Activated CD8-positive, alpha-beta T cell treated with anti-CD3 and anti-CD28 coated beads for 36 hours (primary cell): ENCODE measurements around the gene RBM25. TPM values are rescaled to one million over a fixed set of nuclear protein-coding genes. Genes with fewer than 3 reads are reported as not detected.
A peak's percentile ranks its signal among the peaks of the same experiment; 100 is the strongest.

Experiments
- ATAC-seq: fragments of 200-7000 bp; cut with Tn5 transposase; one replicate; pipeline ENCODE4 v1.10.0; 2021; ENCODE audit warnings: mild to moderate bottlenecking, moderate library complexity
- CTCF ChIA-PET: fragments of 350-600 bp; sonication (Branson Sonifier 250); formaldehyde crosslinking; loops from one replicate; lab custom pipeline; 2021; ENCODE audit warnings: antibody characterized with exemption; lab: Charles Lee
- POLR2A ChIA-PET: fragments of 350-600 bp; sonication (Branson Sonifier 250); formaldehyde crosslinking; loops from one replicate; lab custom pipeline; 2021; ENCODE audit warnings: antibody characterized with exemption; lab: Charles Lee
- DNase-seq: peaks from one replicate; pipeline ENCODE4 v3.0.0-alpha.2; 2020
- H3K27ac Mint-ChIP-seq: one replicate; pipeline ENCODE4 v1.8.0; 2021; ENCODE audit warnings: mild to moderate bottlenecking, mixed read lengths
- H3K27me3 Mint-ChIP-seq: one replicate; pipeline ENCODE4 v1.8.0; 2021; ENCODE audit warnings: mixed read lengths
- H3K36me3 Mint-ChIP-seq: one replicate; pipeline ENCODE4 v1.8.0; 2021; ENCODE audit warnings: low read depth, mixed read lengths
- H3K4me1 Mint-ChIP-seq: one replicate; pipeline ENCODE4 v1.8.0; 2021; ENCODE audit warnings: low read depth, mixed read lengths
- H3K4me3 Mint-ChIP-seq: one replicate; pipeline ENCODE4 v1.8.0; 2021; ENCODE audit warnings: mild to moderate bottlenecking, moderate library complexity, mixed read lengths
- H3K9me3 Mint-ChIP-seq: one replicate; pipeline ENCODE4 v1.8.0; 2021; ENCODE audit warnings: mixed read lengths
- intact Hi-C: fragments of 100-400 bp; cut with micrococcal nuclease; formaldehyde crosslinking; loops from one replicate; pipeline ENCODE4 v1.10.0; 2022
- total RNA-seq, 2 experiments: library from RNA; stranded (reverse); gene quantifications; one replicate each; pipeline ENCODE4 v1.2.3, GENCODE V29; 2021
- TF ChIP-seq, protein P1 (sequence below): fragments of 200-600 bp; IDR thresholded peaks from one replicate; pipeline ENCODE4 v1.8.0; 2022; ENCODE audit warnings: antibody characterized with exemption, mild to moderate bottlenecking

RBM25 gene
- total RNA-seq, 2 experiments from 2014 or later, result 101 to 104 TPM

DNA sequence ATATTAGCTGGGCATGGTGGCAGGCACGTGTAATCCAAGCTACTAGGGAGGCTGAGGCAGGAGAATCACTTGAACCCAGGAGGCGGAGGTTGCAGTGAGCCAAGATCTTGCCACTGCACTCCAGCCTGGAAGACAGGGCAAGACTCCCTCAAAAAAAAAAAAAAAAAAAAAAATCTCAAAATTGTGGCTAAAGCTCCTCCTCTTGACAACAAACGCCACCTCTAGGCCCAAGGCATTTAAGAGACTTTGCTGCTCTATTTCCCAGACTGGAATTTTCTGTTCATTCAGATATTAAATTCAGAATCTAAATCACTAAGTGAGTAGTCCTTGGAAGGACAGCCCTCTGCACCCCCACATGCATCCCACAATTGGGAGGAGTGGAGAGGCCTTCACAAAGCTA, 32.8 kb upstream of the RBM25 start:
- Mint-ChIP-seq H3K27ac (no peak overlapping the region), H3K27me3 (no peaks in the 10 kb centered on the region), H3K9me3 (no peaks in the 10 kb centered on the region), H3K4me3 (peak overlapping the region; percentile 91), H3K4me1 (peaks cover 35% of the 10 kb centered on the region), H3K36me3 (peaks cover 16% of the 10 kb centered on the region)
- intact Hi-C loops, result no loop called here
- ATAC-seq (no peak), DNase-seq (no peak)
- ChIA-PET POLR2A (interaction anchor here (0.9 to 4.1 kb wide), 2 partner anchors 33 to 37 kb away, joined by 4 to 29 read pairs; partner anchors contain the start of gene RBM25), CTCF (interaction anchor here (1.0 to 1.2 kb wide), 2 partner anchors 110 to 129 kb away, joined by 3 read pairs; partner anchors contain the start of gene PSEN1)
- TF ChIP-seq, protein P1, sequence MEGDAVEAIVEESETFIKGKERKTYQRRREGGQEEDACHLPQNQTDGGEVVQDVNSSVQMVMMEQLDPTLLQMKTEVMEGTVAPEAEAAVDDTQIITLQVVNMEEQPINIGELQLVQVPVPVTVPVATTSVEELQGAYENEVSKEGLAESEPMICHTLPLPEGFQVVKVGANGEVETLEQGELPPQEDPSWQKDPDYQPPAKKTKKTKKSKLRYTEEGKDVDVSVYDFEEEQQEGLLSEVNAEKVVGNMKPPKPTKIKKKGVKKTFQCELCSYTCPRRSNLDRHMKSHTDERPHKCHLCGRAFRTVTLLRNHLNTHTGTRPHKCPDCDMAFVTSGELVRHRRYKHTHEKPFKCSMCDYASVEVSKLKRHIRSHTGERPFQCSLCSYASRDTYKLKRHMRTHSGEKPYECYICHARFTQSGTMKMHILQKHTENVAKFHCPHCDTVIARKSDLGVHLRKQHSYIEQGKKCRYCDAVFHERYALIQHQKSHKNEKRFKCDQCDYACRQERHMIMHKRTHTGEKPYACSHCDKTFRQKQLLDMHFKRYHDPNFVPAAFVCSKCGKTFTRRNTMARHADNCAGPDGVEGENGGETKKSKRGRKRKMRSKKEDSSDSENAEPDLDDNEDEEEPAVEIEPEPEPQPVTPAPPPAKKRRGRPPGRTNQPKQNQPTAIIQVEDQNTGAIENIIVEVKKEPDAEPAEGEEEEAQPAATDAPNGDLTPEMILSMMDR, result no peak

DNA sequence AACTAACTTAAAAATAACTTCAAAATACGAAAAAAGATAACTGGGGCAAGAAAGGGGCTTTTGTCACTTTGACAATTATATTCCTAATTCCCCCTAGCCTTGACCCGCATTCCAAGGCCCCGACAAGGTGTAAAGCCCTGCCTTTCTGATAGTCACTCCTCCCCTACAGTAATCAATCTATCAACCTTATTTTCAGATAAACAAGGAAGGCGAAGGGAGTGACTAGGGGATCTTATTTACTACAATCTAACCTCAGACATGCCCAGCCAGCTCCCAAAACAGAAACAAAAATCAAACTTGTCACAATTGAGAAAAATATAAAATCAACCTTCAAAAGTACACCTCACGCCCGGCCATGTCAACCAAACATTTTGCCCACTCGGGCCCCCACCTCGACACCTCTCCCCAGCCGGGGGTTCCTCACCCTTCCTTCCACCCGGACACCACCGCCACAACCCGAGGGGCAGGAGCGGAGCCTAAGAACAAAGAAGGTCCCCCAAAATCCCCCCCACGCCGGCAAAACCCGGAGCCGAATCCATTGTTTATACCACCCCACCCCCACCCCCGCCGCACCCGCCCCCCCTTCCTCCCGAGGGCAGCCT, 32.0 kb upstream of the RBM25 start:
- Mint-ChIP-seq H3K36me3 (peaks cover 15% of the 10 kb centered on the region), H3K4me1 (peaks cover 35% of the 10 kb centered on the region), H3K9me3 (no peaks in the 10 kb centered on the region), H3K27ac (peak overlapping the region; percentile 39), H3K27me3 (no peaks in the 10 kb centered on the region), H3K4me3 (peak overlapping the region; percentile 91)
- ChIA-PET POLR2A (interaction anchor here (0.6 to 4.1 kb wide), 4 partner anchors 30 to 36 kb away, joined by 3 to 29 read pairs (median 4); partner anchors contain the start of gene RBM25), CTCF (interaction anchor here (1.0 to 1.3 kb wide), 3 partner anchors 13 to 128 kb away, joined by 3 read pairs; partner anchors contain the start of gene PSEN1)
- DNase-seq (no peak), ATAC-seq (no peak)
- intact Hi-C loops, result no loop called here
- TF ChIP-seq, protein P1, result no peak

DNA sequence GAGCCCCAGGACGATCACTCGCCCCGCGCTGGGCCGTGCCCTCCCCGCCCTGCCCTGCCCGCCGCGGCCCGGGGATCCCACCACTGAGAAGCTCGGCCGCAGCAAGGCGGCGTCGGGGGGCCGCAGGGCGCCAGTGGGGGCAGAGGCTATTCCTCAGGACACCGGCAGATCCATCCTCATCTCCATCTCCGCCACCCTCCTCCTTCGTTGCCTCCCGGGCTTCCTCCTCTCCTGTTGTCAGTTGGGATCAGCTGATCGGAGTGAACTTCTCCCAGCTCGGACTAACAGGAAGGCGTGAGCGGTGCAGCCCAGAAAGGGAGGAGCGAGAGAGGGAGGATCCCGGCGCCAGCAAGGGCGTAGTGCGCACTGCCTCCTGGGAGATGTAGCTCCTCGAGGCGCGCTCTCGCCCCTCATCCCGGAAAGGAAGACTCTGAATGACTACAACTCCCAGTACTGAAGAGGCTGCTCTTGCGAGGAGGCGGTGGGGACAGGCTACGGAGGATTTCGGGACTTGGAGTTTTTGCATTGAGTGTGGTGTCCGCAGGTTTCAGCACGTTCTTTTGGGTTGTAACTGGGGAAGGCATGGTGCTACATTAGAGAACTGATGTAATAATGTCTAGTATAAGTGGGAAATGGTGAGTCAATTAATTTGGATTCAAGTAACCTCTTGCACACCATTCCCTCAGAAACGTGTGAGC, 31.3 kb upstream of the RBM25 start, which contains the start of gene ZFYVE1:
Gene ZFYVE1, minus strand, starts transcription at position 262 of the 698 bp plus-strand sequence. CDS start 2,598 bp downstream, outside the sequence.
- Mint-ChIP-seq H3K36me3 (peaks cover 13% of the 10 kb centered on the region), H3K4me3 (peak within 1 kb of the TSS; percentile 91), H3K27me3 (no peaks in the 10 kb centered on the region), H3K9me3 (no peaks in the 10 kb centered on the region), H3K4me1 (peaks cover 33% of the 10 kb centered on the region), H3K27ac (peak within 1 kb of the TSS; percentile 91)
- TF ChIP-seq, protein P1, result no peak
- intact Hi-C loops, result loop anchor here (1.0 kb wide), 1 partner anchor 31 kb away; the partner anchor contains the start of gene RBM25
- peak; percentile 97 for DNase-seq
- ChIA-PET CTCF (interaction anchor here (1.0 to 1.3 kb wide), 2 partner anchors 10 to 14 kb away, joined by 3 read pairs; no protein-coding TSS in a partner anchor), POLR2A (interaction anchor here (0.6 to 4.1 kb wide), 3 partner anchors 29 to 32 kb away, joined by 3 to 29 read pairs (median 3); partner anchors contain the start of gene RBM25)
- peak; percentile 99 for ATAC-seq

DNA sequence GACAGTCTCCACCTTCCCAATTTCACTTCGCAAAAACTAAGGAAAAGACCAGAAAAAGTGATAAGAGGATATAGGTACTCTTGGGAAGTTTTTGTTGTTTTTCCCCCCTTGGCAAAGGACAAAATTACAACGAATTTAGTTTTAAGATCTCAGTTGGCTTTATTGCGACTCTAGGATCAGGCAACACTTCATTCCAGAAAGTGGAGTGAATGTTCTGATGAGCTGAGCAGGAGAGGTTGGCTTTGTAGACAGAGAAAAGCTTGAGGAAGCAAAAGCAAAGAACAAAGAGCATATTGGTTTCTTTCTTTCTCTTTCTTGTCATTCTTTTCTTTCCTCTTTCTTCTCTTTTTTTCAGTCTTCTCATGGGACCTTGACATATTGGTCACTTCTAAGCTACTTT, 30.8 kb upstream of the RBM25 start:
- ATAC-seq, result no peak
- H3K4me3 Mint-ChIP-seq, result peak overlapping the region; percentile 91
- H3K9me3 Mint-ChIP-seq, result no peaks in the 10 kb centered on the region
- TF ChIP-seq, protein P1, result no peak
- CTCF ChIA-PET, result interaction anchor here (1.0 to 1.3 kb wide), 2 partner anchors 9 to 14 kb away, joined by 3 read pairs; no protein-coding TSS in a partner anchor
- peaks cover 8% of the 10 kb centered on the region for H3K36me3 Mint-ChIP-seq
- peaks cover 28% of the 10 kb centered on the region for H3K4me1 Mint-ChIP-seq
- no peaks in the 10 kb centered on the region for H3K27me3 Mint-ChIP-seq
- intact Hi-C loops, result loop anchor here (1.0 kb wide), 1 partner anchor 31 kb away; the partner anchor contains the start of gene RBM25
- H3K27ac Mint-ChIP-seq, result peak overlapping the region; percentile 91
- POLR2A ChIA-PET, result interaction anchor here (4.1 kb wide), 1 partner anchor 31 kb away, joined by 29 read pairs; the partner anchor contains the start of gene RBM25
- DNase-seq, result no peak
